Left renal pelvis (tissue), 4 donors: Measurements from ENCODE around the gene DUX4. TPM values are rescaled to one million over a fixed set of nuclear protein-coding genes. Genes with fewer than 3 reads are reported as not detected.
"Not testable (repeated sequence)": the region's sequence is repeated elsewhere in the genome, so short reads cannot be mapped to it uniquely, and the experiment has no call there.

ENCODE experiments used
- DNase-seq, 4 donors: peaks; one replicate each; pipeline ENCODE4 v3.0.0-alpha.2; 2013; ENCODE audit warnings: low read depth in 4 of 4, low spot score in 3 of 4
- polyA plus RNA-seq, 4 donors: library from polyadenylated mRNA; unstranded; fragments of 120-200 nt; gene quantifications; one replicate each; pipeline ENCODE4 v1.2.1, GENCODE V29; 2013; ENCODE audit not compliant: insufficient read length in 4 of 4

The DUX4 gene
- under 1 TPM in 3 of 4 donors, not detected in 1; 0.27 to 0.98 (median 0.89) TPM for polyA plus RNA-seq

DNA sequence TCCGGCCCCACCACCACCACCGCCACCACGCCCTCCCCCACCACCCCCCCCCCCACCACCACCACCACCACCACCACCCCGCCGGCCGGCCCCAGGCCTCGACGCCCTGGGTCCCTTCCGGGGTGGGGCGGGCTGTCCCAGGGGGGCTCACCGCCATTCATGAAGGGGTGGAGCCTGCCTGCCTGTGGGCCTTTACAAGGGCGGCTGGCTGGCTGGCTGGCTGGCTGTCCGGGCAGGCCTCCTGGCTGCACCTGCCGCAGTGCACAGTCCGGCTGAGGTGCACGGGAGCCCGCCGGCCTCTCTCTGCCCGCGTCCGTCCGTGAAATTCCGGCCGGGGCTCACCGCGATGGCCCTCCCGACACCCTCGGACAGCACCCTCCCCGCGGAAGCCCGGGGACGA is at the start of gene DUX4:
Gene DUX4, plus strand, starts transcription at position 347 of the 400 bp plus-strand sequence. Its CDS starts 0 bp downstream, at position 347.
- not testable (repeated sequence) for DNase-seq

DNA sequence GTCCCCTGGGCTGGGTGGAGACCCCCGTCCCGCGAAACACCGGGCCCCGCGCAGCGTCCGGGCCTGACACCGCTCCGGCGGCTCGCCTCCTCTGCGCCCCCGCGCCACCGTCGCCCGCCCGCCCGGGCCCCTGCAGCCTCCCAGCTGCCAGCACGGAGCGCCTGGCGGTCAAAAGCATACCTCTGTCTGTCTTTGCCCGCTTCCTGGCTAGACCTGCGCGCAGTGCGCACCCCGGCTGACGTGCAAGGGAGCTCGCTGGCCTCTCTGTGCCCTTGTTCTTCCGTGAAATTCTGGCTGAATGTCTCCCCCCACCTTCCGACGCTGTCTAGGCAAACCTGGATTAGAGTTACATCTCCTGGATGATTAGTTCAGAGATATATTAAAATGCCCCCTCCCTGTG is 1.9 kb downstream of the DUX4 start:
- DNase-seq: not testable (repeated sequence)

DNA sequence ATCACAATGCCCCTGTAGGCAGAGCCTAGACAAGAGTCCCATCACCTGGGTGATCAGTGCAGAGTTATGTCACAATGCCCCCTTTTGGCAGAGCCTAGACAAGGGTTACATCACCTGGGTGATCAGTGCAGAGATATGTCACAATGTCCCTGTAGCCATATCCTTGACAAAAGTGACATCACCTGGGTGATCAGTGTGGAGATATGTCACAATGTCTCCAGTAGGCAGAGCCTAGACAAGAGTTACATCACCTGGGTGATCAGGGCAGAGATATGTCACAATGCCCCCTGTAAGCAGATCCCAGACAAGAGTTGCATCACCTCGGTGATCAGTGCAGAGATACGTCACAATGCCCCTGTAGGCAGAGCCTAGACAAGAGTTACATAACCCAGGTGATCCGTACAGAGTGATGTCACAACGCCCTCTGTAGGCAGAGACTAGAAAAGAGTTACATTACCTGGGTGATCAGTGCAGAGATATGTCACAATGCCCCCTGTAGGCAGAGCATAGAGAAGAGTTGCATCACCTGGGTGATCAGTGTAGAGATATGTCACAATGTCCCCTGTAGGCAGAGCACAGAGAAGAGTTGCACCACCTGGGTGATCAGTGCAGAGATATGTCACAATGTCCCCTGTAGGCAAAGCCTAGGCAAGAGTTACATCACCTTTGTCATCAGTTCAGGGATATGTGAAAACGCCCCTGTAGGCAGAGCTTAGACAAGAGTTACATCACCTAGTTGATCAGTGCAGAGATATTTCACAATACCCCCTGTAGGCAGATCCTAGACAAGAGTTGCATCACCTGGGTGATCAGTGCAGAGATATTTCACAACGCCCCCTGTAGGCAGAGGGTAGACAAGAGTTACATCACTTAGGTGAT is 4.4 kb downstream of the DUX4 start:
- DNase-seq: not testable (repeated sequence)

DNA sequence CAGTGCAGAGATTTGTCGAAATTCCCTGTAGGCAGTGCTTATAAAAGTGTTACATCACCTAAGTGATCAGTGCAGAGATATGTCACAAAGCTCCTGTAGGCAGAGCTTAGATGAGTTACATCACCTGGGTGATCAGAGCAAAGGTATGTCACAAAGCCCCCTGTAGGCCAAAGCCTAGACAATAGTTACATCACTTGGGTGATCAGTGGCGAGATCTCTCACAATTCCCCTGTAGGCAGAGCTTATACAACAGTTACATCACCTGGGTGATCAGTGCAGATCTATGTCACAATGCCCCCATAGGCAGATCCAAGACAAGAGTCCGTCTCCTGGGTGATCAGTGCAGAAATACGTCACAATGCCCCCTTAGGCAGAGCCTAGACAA is 5.0 kb downstream of the DUX4 start:
- DNase-seq: not testable (repeated sequence)

DNA sequence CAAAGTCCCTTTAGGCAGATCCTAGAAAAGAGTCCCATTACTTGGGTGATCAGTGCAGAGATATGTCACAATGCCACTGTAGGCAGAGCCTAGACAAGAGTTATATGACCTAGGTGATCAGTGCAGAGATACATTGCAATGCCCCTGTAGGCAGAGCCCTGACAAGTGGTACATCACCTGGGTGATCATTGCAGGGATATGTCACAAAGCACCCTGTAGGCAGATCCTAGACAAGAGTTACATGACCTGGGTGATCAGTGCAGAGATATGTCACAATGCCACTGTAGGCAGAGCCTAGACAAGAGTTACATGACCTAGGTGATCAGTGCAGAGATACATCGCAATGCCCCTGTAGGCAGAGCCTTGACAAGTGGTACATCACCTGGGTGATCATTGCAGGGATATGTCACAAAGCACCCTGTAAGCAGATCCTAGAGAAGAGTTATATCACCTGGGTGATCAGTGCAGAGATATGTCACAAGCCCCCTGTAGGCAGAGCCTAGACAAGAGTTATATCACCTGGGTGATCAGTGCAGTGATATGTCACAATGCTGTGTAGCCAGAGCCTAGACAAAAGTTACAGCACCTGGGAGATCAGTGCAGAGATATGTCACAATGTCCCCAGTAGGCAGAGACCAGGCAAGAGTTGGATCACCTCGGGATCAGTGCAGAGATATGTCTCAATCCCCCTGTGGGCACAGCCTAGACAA is 5.6 kb downstream of the DUX4 start:
- not testable (repeated sequence) for DNase-seq

DNA sequence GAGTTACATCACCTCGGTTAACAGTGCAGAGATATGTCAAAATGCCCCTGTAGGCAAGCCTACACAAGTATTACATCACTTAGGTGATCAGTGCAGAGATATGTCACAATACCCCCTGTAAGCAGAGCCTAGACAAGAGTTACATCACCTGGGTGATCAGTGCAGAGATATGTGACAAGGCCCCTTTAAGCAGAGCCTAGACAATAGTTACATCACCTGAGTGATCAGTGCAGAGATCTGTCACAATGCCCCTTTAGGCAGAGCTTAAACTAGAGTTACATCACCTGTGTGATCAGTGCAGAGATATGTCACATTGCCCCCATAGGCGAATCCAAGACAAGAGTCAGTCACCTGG is 6.1 kb downstream of the DUX4 start:
- not testable (repeated sequence) for DNase-seq

DNA sequence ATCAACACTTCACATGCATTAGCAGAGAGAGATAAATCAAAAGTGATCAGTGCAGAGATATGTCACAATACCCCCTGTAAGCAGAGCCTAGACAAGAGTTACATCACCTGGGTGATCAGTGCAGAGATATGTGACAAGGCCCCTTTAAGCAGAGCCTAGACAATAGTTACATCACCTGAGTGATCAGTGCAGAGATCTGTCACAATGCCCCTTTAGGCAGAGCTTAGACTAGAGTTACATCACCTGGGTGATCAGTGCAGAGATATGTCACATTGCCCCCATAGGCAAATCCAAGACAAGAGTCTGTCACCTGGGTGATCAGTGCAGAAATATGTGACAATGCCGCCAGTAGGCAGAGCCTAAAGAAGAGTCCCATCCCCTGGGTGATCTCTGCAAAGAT is 7.4 kb downstream of the DUX4 start:
- DNase-seq: not testable (repeated sequence)

DNA sequence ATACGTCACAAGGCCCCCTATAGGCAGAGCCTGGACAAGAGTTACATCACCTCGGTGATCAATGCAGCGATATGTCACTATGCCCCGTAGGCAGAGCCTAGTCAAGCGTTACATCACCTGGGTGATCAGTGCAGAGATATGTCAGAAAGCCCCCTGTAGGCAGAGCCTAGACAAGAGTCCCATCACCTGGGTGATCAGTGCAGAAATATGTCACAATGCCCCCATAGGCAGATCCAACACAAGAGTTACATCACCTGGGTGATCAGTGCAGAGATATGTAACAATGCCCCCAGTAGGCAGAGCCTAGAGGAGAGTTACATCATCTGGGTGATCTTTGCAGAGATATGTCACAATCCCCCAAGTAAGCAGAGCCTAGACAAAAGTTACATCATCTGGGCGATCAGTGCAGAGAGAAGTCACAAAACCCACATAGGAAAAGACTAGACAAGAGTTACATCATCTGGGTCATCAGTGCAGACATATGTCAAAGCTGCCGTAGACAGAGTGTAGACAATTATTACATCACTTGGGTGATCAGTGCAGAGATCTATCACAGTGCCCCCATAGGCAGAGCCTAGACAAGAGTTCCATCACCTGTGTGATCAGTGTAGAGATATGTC is 8.0 kb downstream of the DUX4 start:
- DNase-seq: not testable (repeated sequence)

DNA sequence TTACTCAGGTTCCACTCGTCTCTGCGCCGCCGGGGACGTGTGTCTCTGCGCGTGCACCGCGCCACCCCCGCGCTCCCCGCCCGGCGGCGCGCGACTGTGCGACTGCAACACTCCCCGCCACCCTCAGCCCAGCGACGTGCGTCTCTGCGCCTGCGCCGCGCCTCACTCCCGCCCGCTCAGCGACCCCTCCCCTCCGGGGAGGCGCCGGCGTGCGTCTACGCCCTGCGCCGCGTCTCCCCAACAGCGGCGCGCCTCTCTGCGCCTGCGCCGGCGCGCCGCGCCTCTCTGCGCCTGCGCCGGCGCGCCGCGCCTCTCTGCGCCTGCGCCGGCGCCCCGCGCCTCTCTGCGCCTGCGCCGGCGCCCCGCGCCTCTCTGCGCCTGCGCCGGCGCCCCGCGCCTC is 29.9 kb downstream of the DUX4 start:
- DNase-seq: not testable (repeated sequence)

Other genes with a start within 250 kb of the DUX4 start
- 10 to 100 TPM; 53.2 to 67.8 (median 63.6) TPM for gene FRG1, start 232.9 kb upstream of the DUX4 start, polyA plus RNA-seq
- not detected for gene FRG2, start 146.5 kb upstream of the DUX4 start, polyA plus RNA-seq
- not detected for gene DBET, start 109.3 kb upstream of the DUX4 start, polyA plus RNA-seq